Common myeloid progenitor, CD34-positive (primary cell): ENCODE data around the gene GJC3.
"Not testable (repeated sequence)": the region's sequence is repeated elsewhere in the genome, so short reads cannot be mapped to it uniquely, and the experiment has no call there.

ENCODE experiments used
- CTCF ChIA-PET: fragments of 350-600 bp; sonication (Branson Sonifier 250); formaldehyde crosslinking; loops from one replicate; lab custom pipeline; 2021; ENCODE audit warnings: antibody characterized with exemption; lab: Charles Lee
- POLR2A ChIA-PET: fragments of 350-600 bp; sonication (Branson Sonifier 250); formaldehyde crosslinking; loops from one replicate; lab custom pipeline; 2021; ENCODE audit warnings: antibody characterized with exemption; lab: Charles Lee
- DNase-seq, 3 donors: peaks; one replicate each; pipeline versions ENCODE4 v3.0.0 to v3.0.0-alpha.2; 2013
- H3K27ac ChIP-seq, 2 experiments: 1 replicate in 1 of 2; 2 replicates in 1 of 2; pipeline ENCODE4 v1.7.0; 2013; ENCODE audit warnings: inconsistent platforms in 2 of 2, low read length in 2 of 2, mild to moderate bottlenecking in 2 of 2, low read depth in 1 of 2, moderate library complexity in 1 of 2; ENCODE audit not compliant: severe bottlenecking in 2 of 2, insufficient read depth in 1 of 2, poor library complexity in 1 of 2
- H3K27me3 ChIP-seq, 5 experiments: replicated peaks in 2 of 5; 1 replicate in 3 of 5; 2 replicates in 2 of 5; pipeline versions ENCODE4 v1.6.1 to v1.7.0; 2013; ENCODE audit warnings: low read length in 4 of 5, mild to moderate bottlenecking in 2 of 5, moderate library complexity in 2 of 5, inconsistent platforms in 1 of 5; ENCODE audit not compliant: insufficient read depth in 5 of 5, control insufficient read depth in 4 of 5
- H3K36me3 ChIP-seq, 4 experiments: 1 replicate in 2 of 4; 2 replicates in 2 of 4; pipeline versions ENCODE4 v1.6.1 to v1.7.0; 2013; ENCODE audit warnings: low read length in 3 of 4, control low read depth in 1 of 4, mild to moderate bottlenecking in 1 of 4; ENCODE audit not compliant: control insufficient read depth in 4 of 4, insufficient read depth in 4 of 4
- H3K4me1 ChIP-seq, 4 experiments: 1 replicate in 3 of 4; 2 replicates in 1 of 4; pipeline versions ENCODE4 v1.6.1 to v1.7.1; 2013; ENCODE audit warnings: low read length in 3 of 4, mild to moderate bottlenecking in 3 of 4, control low read depth in 1 of 4, inconsistent platforms in 1 of 4, moderate library complexity in 1 of 4; ENCODE audit not compliant: control insufficient read depth in 4 of 4, insufficient read depth in 4 of 4; ENCODE audit errors: control extremely low read depth in 1 of 4
- H3K4me3 ChIP-seq, 7 experiments: 1 replicate in 4 of 7; 2 replicates in 3 of 7; pipeline versions ENCODE4 v1.5.1 to v1.7.0; 2013; ENCODE audit warnings: mild to moderate bottlenecking in 7 of 7, low read length in 6 of 7, moderate library complexity in 6 of 7, inconsistent platforms in 2 of 7, low read depth in 2 of 7, control low read depth in 1 of 7; ENCODE audit not compliant: insufficient read depth in 4 of 7, control insufficient read depth in 1 of 7; ENCODE audit errors: extremely low read depth in 1 of 7
- H3K9me3 ChIP-seq, 5 experiments: 1 replicate in 4 of 5; 2 replicates in 1 of 5; pipeline versions ENCODE4 v1.6.1 to v1.7.1; 2013; ENCODE audit warnings: low read length in 4 of 5, mild to moderate bottlenecking in 2 of 5, inconsistent platforms in 1 of 5, low read depth in 1 of 5, moderate library complexity in 1 of 5; ENCODE audit not compliant: control insufficient read depth in 4 of 5, insufficient read depth in 2 of 5; ENCODE audit errors: control extremely low read depth in 1 of 5
- WGBS: methylation state at CpG from one replicate; pipeline ENCODE4 v1.1.5; 2013; ENCODE audit not compliant: insufficient coverage; 5-methylcytosine and 5-hydroxymethylcytosine counted together

GJC3 gene

DNA sequence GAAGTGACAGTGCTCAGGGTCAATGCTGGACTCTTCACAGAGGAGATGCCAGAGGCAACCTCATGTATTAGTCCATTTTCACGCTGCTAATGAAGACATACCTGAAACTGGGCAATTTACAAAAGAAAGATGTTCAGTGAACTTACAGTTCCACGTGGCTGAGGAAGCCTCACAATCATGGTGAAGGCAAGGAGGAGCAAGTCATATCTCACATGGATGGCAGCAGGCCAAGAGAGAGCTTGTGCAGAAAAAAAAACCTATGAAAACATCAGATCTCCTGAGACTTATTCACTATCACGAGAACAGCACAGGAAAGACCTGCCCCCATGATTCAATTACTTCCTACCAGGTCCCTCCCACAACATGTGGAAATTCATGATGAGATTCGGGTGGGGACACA is 5.6 kb upstream of the GJC3 start:
- H3K27me3 ChIP-seq, POLR2A ChIA-PET, H3K4me1 ChIP-seq, H3K27ac ChIP-seq, H3K4me3 ChIP-seq, CTCF ChIA-PET, H3K36me3 ChIP-seq: not testable (repeated sequence)
- peaks cover 0 to 19% (median 4%) of the 10 kb centered on the region in 5 experiments for H3K9me3 ChIP-seq
- peak in 2 of 3 donors; percentile 25 to 39 for DNase-seq
- WGBS, result 62% methylated on average over 4 of the region's 4 CpGs

GRCh38 chr7:99930376-99930775 is 956 bp upstream of the GJC3 start:
- 100% methylated on average over 1 of the region's 3 CpGs for WGBS
- POLR2A ChIA-PET, result no interaction called here
- Histone ChIP-seq H3K36me3 (no peaks in the 10 kb centered on the region), H3K4me3 (no peak overlapping the region), H3K27ac (no peak overlapping the region), H3K4me1 (peaks cover 0 to 13% (median 8%) of the 10 kb centered on the region in 4 experiments), H3K27me3 (peaks cover 0 to 4% (median 2%) of the 10 kb centered on the region in 5 experiments), H3K9me3 (no peaks in the 10 kb centered on the region)
- no peak for DNase-seq
- CTCF ChIA-PET, result interaction anchor here (1.3 to 3.9 kb wide), 9 partner anchors 8 to 122 kb away, joined by 3 to 37 read pairs (median 10); partner anchors contain the start of gene TRIM4

DNA sequence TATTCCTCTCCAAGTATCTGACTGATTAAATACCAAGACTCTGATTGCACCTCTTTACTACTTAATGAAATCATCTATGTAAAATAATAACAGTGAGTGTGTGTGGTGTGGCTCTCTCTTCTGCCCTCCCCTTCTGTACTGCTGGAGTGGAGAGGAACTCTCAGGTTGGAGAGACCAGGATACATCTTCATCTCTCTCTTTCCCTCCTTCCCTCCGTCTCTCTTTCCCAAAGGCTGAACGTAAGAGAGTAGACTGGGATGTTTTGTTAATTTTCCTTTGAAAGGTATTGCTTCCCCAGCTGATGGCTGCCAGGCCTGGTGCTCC is 272 bp upstream of the GJC3 start:
- Histone ChIP-seq H3K9me3 (no peaks in the 10 kb centered on the region), H3K4me3 (peak overlapping the region in 5 of 7 experiments; percentile 56 to 79 (median 60)), H3K27ac (no peak overlapping the region), H3K36me3 (no peaks in the 10 kb centered on the region), H3K27me3 (peaks cover 0 to 4% (median 2%) of the 10 kb centered on the region in 5 experiments), H3K4me1 (peaks cover 0 to 13% (median 8%) of the 10 kb centered on the region in 4 experiments)
- DNase-seq, result no peak
- ChIA-PET CTCF (interaction anchor here (0.5 to 3.9 kb wide), 14 partner anchors 9 to 1248 kb away, joined by 3 to 37 read pairs (median 5); partner anchors contain the start of gene TRIM4), POLR2A (interaction anchor here (0.7 kb wide), 1 partner anchor 19 kb away, joined by 3 read pairs; no protein-coding TSS in a partner anchor)
- no CpG with 5 or more reads among the region's 2 CpGs for WGBS

DNA sequence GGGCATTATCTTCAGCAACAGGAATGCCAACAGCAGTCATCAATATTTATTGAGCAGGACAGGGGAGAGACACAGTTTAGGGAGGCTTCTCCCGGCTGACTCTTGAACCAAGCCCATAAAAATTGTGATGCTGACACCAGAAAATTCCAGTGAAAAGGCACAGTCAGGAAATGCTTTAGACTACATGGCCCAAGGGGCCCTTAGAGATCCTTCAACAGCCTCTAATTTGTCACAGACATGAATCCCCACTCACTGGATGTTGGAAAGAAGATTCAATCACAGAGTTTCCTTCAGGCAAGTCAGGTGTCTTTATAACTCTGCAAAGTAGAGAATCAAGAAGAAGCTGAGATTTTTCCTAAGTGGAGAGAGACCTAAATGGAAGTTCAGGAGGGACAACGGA is 1.2 kb downstream of the GJC3 start:
- ChIA-PET CTCF (interaction anchor here (2.6 to 3.9 kb wide), 4 partner anchors 10 to 62 kb away, joined by 11 to 37 read pairs (median 21); partner anchors contain the start of gene TRIM4), POLR2A (interaction anchor here (0.6 kb wide), 1 partner anchor 963 kb away, joined by 3 read pairs; no protein-coding TSS in a partner anchor)
- H3K4me1 ChIP-seq, result peaks cover 0 to 13% (median 8%) of the 10 kb centered on the region in 4 experiments
- no peaks in the 10 kb centered on the region for H3K9me3 ChIP-seq
- WGBS, result 100% methylated on average over 1 of the region's 2 CpGs
- H3K36me3 ChIP-seq, result no peaks in the 10 kb centered on the region
- H3K4me3 ChIP-seq, result no peak overlapping the region
- no peak for DNase-seq
- H3K27ac ChIP-seq, result no peak overlapping the region
- peaks cover 0 to 4% (median 0%) of the 10 kb centered on the region in 5 experiments for H3K27me3 ChIP-seq

DNA sequence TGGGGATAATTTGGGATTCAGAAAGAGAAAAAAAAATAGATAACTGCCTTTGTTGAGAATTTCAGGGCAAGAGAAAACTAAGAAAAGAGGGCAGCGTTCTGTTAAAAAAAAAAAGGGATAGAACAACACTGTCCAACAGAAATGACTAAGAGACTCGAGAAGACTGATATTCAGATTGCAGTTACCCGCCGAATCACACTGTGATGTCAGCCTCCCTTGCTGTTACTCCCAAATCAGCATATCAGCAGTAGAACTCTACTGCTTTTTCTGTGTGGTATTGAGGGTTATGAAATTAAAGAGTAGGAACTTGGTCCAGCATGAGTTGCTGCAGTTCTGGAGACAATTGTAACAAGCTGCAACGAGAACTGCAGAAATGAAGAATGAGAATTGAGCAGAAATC is 1.9 kb downstream of the GJC3 start:
- Histone ChIP-seq H3K27me3 (peaks cover 0 to 4% (median 0%) of the 10 kb centered on the region in 5 experiments), H3K36me3 (no peaks in the 10 kb centered on the region), H3K27ac (no peak overlapping the region), H3K4me1 (peaks cover 0 to 13% (median 8%) of the 10 kb centered on the region in 4 experiments), H3K4me3 (no peak overlapping the region), H3K9me3 (no peaks in the 10 kb centered on the region)
- POLR2A ChIA-PET, result no interaction called here
- 100% methylated on average over 2 of the region's 5 CpGs for WGBS
- DNase-seq, result no peak
- CTCF ChIA-PET, result interaction anchor here (3.9 kb wide), 1 partner anchor 9 kb away, joined by 37 read pairs; the partner anchor contains the start of gene TRIM4

DNA sequence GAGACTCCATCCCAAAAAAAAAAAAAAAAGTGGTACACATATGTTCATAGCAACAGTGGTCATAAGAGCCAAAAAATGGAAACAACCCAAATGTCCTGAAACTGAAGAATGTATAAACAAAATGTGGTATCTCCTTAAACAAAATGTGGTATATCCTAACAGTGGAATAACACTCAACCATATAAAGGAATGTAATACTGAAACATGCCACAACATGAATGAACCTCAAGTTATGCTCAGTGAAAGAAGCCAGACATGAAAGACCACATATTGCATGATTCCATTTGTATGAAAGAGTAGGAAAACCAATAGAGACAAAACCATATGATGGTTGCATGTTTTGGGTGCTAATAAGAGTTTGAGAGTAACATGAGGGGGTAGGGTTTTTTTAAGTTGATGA is 3.1 kb downstream of the GJC3 start:
- ChIA-PET CTCF (no interaction called here), POLR2A (no interaction called here)
- peaks cover 0 to 6% (median 3%) of the 10 kb centered on the region in 4 experiments for H3K36me3 ChIP-seq
- H3K4me1 ChIP-seq, result peaks cover 0 to 13% (median 8%) of the 10 kb centered on the region in 4 experiments
- H3K27ac ChIP-seq, result no peak overlapping the region
- no peak overlapping the region for H3K4me3 ChIP-seq
- H3K27me3 ChIP-seq, result peaks cover 0 to 4% (median 0%) of the 10 kb centered on the region in 5 experiments
- DNase-seq, result no peak
- peaks cover 0 to under 1% (median 0%) of the 10 kb centered on the region in 5 experiments for H3K9me3 ChIP-seq

DNA sequence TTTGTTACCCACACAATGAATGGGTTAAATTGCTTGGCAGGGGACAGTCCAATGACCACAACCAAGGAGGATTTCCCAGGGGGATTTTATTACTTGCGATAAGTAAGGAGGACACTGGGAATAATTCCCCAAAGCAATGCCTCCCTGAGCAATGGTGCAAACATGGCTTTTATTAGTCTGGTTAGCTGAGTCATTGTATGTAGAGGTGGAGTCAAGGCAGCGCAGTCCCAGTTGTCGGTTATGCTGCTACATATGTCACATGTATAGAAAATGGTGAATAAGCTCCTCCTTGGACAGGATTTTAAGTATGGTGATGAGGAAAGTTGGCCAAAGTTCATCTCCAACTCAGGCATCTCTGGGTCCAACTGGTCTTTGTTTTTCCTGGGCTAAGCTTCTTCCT is 6.2 kb downstream of the GJC3 start:
- POLR2A ChIA-PET, result no interaction called here
- CTCF ChIA-PET, result interaction anchor here (2.5 to 13.3 kb wide), 2 partner anchors 9 to 67 kb away, joined by 9 to 213 read pairs; no protein-coding TSS in a partner anchor
- peaks cover 0 to 4% (median 0%) of the 10 kb centered on the region in 5 experiments for H3K27me3 ChIP-seq

More for the DNA sequence above, 6.2 kb downstream of the GJC3 start:
- peaks cover 5 to 14% (median 7%) of the 10 kb centered on the region in 4 experiments for H3K4me1 ChIP-seq
- no peak for DNase-seq
- no peak overlapping the region for H3K27ac ChIP-seq
- H3K9me3 ChIP-seq, result peaks cover 0 to 5% (median 0%) of the 10 kb centered on the region in 5 experiments
- peaks cover 0 to 9% (median 4%) of the 10 kb centered on the region in 4 experiments for H3K36me3 ChIP-seq
- no peak overlapping the region for H3K4me3 ChIP-seq
- 88% methylated on average over 1 of the region's 3 CpGs for WGBS
